ENCODE measurements around the gene SLK.

SLK gene

GRCh38 chr10:104034401-104035193 lies 67.7 kb downstream of the SLK start:
- DNase-seq (ENCODE audit: low read depth): no peak

GRCh38 chr10:104035194-104036068 lies 68.5 kb downstream of the SLK start:
- no peak for DNase-seq (ENCODE audit: low read depth)

DNA sequence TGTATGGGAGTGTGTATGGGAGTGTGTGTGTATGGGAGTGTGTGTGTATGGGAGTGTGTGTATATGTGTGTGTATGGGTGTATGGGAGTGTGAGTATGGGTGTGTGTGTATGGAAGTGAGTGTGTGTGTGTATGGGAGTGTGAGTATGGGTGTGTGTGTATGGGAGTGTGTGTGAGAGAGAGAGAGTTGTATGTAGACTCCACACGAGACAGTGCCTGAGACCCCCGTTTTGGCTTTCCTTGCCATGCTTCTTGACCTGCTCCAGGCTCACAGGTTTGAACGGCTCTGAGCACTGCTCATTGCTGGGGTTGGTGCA lies 69.1 kb downstream of the SLK start:
- DNase-seq (ENCODE audit: low read depth): no peak

DNA sequence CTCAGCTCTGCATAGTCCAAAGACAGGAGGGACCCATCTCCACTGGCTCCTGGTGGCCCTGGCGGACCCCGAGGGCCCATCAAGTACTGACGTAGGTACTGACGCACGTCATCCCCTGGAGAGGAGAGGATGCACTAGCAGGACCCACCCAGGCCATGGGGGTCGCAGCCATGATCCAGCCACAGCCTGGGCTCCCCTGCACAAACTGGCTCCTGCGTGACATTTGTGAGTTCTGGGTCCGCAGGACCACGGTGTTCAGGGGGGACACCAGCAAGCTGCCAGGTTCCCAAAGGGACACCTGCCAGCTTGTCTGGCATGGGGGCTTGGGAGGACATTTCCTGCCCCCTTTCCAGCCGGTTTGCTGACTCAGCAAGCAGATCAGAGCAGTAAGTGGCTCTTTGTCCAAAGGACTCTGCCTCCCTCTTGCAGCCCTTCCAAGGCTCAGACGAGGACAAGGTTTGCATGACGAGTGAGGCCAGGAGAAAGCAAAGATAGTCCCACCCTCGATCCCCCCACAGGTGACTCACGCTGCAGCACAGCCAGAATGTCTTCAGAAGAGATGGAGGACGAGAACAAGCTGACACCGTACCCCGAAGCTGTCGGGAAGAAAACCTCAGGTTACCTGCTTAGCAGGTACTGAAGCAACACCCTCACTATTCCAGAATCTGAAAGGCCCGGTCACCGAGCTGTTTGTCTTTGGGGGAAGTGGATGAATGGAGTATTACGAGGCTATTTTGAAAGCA lies 69.7 kb downstream of the SLK start:
- no peak for DNase-seq (ENCODE audit: low read depth)

DNA sequence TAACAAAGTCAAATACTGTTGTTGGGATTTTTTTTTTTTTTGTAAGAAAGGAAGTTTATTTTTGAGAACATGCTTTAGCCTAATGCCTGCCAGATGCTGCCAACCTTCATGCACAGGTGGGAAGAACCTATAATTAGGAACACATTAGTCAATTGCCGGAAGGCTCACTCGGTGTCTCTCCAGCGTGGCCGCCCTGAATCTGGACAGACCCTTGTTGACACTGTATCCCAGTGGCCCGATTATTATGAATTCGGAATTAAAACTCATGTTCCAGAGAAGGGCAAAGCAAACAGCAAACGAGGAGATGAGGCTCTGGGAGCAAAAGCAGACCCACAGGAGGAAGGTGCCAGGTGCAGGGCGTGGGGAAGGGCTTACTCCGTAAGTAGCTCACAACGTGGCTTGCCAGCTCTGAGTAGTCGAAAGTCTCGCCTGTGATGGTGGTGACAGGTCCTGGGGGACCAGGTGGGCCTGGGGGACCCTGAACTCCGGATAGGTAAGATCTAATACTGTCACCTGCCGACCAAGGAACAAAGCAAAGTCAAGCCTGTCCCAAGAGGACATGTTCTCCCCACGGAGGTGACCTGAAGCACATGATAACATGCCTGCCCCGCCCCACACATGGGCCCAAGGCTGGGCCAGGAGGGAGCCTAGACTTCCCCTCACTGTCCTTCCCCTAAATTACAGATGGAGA lies 70.5 kb downstream of the SLK start:
- DNase-seq (ENCODE audit: low read depth): no peak

GRCh38 chr10:104038537-104038936 lies 71.6 kb downstream of the SLK start:
- DNase-seq (ENCODE audit: low read depth): no peak

GRCh38 chr10:104038958-104039752 lies 72.2 kb downstream of the SLK start:
- DNase-seq (ENCODE audit: low read depth): no peak

DNA sequence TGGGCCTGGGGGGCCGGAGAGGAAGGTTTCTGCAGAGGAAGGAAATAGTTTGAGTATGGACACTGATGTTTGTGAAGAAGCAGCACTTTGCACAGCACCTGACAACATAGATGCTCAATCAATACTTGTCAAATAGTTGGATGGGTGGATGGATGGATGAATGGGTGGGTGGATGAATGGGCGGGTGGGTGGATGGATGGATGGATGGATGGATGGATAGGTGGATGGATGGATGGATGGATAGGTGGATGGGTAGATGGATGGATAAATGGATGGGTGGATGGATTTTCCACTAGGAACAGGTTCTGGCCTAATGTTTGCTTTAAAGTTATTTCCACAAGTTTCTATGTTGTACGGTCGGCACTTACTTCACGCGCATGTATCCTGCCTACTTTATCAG lies 73.4 kb downstream of the SLK start:
- DNase-seq (ENCODE audit: low read depth): no peak

GRCh38 chr10:104040862-104041789 lies 74.2 kb downstream of the SLK start:
- no peak for DNase-seq (ENCODE audit: low read depth)

- no peak for DNase-seq (ENCODE audit: low read depth)
Measured at GRCh38 chr10:104041891-104042535, 75.1 kb downstream of the SLK start.

DNA sequence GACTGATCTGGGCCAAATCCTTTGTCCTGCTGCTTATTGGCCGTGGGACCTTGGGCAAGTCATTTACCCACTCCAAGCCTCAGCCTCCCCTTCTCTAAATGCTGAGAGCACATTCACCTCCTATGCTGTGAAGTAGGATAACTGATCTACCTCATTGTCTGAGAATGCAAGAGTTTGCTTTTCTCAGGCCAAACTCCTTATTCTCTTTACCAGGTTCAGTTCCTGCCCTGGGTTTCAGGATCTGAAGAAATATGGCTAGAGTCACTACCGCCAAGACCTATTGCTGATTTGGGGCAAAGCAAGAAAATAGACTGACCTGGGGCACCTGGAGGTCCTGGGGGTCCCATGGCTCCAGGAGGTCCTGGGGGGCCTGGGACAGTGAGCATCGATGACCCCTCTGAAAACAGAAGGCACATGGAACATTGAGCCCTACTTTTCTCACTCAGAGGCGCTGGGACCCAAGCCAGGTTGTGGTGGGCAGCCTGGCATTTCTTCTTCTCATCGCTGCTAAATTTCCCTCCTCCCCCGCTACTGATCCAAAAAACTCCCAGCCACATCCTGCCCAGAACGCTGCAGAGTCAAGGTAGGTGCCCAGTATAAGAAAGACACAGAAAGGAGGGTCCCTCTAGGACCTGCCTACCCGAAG lies 76.4 kb downstream of the SLK start:
- DNase-seq (ENCODE audit: low read depth): no peak

DNA sequence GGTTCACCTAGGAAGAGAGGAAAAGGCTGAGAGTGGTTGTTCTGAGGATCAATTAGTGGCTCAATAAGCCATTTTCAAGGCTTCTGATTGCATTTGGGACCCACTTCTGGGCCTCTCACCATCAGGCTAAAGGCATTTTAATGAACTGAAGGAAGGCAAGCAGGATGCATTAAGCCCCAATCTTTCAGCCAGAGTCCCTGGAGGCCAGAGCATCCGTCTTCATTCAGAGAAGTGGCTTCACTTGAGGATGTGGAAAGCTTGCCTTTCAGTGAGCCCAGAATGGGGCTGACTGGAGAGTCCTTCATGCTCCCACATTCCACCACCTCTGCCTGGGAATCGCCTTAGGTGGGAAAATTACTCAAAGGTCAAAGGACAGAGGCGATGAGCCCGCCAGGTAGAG lies 76.9 kb downstream of the SLK start:
- no peak for DNase-seq (ENCODE audit: low read depth)

DNA sequence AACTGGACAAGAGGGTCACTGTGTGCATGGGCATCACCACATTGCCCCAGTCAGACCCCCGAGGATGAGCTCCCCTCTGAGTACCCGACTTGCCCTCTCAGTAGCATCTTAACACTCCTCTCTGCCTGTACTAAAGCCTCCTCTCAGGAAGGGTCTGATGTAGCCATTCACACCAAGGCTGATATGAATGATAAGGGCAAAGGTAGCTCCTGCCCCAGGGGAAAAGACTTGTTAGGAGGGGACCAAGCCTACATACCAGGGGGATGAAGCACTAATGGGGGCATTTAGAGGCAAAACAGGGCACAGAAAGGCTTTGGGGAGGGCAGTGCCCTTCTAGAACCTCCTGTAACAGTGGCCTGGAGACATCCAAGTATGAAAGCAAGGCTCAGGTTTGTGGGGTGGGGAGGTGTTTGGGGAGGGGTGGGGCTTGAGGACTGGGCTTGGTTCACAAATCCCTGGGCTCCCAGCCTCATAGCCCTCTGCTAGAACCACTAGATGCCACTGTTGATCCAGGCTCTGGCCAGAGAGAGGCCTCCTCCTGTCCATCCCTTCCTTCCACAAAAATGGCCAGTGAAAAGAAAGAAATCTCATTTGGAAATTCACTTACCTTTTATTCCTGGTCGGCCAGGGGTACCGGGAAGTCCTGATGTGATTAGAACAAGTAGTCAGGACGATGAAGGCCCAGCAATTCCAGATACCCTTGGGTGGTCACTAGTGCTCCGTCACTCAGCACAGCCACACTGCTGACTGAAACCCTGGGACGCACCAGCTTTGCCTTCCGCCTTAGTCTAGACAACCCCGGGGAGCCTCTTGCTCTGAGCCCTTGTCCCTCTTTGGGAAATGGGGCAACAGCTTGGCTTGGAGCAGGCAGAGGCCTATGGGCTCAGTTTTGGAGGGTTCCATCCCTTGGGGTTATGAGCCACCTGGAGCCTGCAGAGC lies 78.5 kb downstream of the SLK start:
- DNase-seq (ENCODE audit: low read depth): no peak

DNA sequence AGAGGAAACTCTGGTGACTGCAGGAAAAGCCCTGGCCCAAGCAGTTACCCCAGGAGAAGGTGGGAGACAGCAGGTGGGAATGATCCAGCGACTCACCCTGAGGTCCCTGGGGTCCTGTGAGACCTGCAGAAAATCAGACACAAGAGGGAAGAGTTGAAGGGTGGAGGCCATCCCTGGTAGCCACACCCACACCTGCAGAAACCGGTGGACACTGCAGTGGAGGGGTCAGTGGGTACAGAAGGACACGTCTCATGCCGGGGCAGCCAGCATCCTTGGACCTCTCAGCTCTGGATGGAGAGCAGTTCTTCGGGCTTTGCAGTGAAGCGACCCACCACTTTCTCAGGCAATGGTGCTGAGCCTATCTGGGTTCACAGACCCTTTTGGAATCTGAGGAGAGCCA lies 79.7 kb downstream of the SLK start:
- no peak for DNase-seq (ENCODE audit: low read depth)

- no peak for DNase-seq (ENCODE audit: low read depth)
Measured at GRCh38 chr10:104049504-104050250, 82.7 kb downstream of the SLK start.

DNA sequence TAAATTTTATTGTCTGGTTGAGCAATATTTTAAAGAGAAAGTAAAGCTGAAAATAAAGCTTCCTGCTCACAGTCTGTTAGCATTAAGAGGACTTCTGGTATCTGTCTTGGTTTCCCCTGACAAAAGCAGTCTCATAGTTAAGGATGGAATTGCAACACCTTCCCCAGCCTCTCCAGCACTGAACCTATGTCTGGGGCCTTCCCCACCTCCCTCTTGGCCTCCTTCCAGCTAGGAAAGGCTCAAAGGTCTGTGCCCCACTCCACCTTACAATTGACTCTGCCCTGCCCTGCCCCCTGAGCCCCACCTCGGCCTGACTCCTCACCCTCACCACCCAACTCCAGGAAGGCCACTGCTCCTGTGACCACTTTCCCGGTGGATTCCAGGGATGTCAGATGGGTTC lies 85.5 kb downstream of the SLK start:
- DNase-seq (ENCODE audit: low read depth): no peak

- DNase-seq (ENCODE audit: low read depth): no peak
Measured at GRCh38 chr10:104053201-104053600, 86.3 kb downstream of the SLK start.

All from stimulated activated CD8-positive, alpha-beta memory T cell treated with anti-CD3 and anti-CD28 coated beads, Interleukin-15, amount 100 ng/mL, for 24 hours (primary cell).